H1 (cell line): ENCODE measurements around the gene ACAD9. TPM values are rescaled to one million over a fixed set of nuclear protein-coding genes. Genes with fewer than 3 reads are reported as not detected.
A peak's percentile ranks its signal among the peaks of the same experiment; 100 is the strongest.

ENCODE experiments used
- CTCF ChIA-PET: fragments of 300-600 bp; sonication (Branson Sonifier 250); formaldehyde crosslinking; loops from one replicate; lab custom pipeline; 2021; ENCODE audit not compliant: partially characterized antibody; lab: Charles Lee
- POLR2A ChIA-PET: fragments of 300-600 bp; sonication (Branson Sonifier 250); formaldehyde crosslinking; loops from one replicate; lab custom pipeline; 2021; ENCODE audit warnings: inconsistent platforms; ENCODE audit not compliant: partially characterized antibody; lab: Charles Lee
- DNase-seq, 2 experiments: peaks; one replicate each; pipeline versions ENCODE4 v3.0.0 to v3.0.0-alpha.2; 2010 to 2022; ENCODE audit warnings: low spot score in 2 of 2, low read depth in 1 of 2, mixed read lengths in 1 of 2
- FAIRE-seq: peaks from 2 replicates; lab custom pipeline; 2011; peaks lifted over from hg19 to GRCh38; lab: Jason Lieb, UNC
- H2AFZ ChIP-seq: 2 replicates; pipeline ENCODE4 v1.8.1; 2012; ENCODE audit warnings: low read length, inconsistent platforms
- H2AK5ac ChIP-seq: 2 replicates; pipeline ENCODE4 v1.6.1; 2013; ENCODE audit warnings: low read depth, low read length
- H2BK120ac ChIP-seq: replicated peaks from 2 replicates; pipeline ENCODE3; 2013; ENCODE audit warnings: low read depth, low read length, inconsistent platforms
- H2BK12ac ChIP-seq: 2 replicates; pipeline ENCODE4 v1.6.1; 2013; ENCODE audit warnings: low read depth, low read length
- H2BK15ac ChIP-seq: 2 replicates; pipeline ENCODE4 v1.6.1; 2013; ENCODE audit warnings: low read length
- H2BK20ac ChIP-seq: 2 replicates; pipeline ENCODE4 v1.6.1; 2013; ENCODE audit warnings: low read length
- H2BK5ac ChIP-seq: 2 replicates; pipeline ENCODE4 v1.6.1; 2013; ENCODE audit warnings: low read depth, low read length
- H3K14ac ChIP-seq: 2 replicates; pipeline ENCODE4 v1.6.1; 2013; ENCODE audit warnings: inconsistent platforms; ENCODE audit not compliant: insufficient read length
- H3K18ac ChIP-seq: 2 replicates; pipeline ENCODE4 v1.6.1; 2013; ENCODE audit warnings: low read length; ENCODE audit errors: extremely low read depth
- H3K23ac ChIP-seq: 2 replicates; pipeline ENCODE4 v1.6.1; 2013; ENCODE audit warnings: inconsistent platforms; ENCODE audit not compliant: insufficient read length
- H3K23me2 ChIP-seq: 2 replicates; pipeline ENCODE4 v1.6.1; 2013; ENCODE audit warnings: low read depth, low read length
- H3K27ac ChIP-seq: 2 replicates; pipeline ENCODE4 v1.6.1; 2011; ENCODE audit warnings: low read depth, low read length, inconsistent platforms
- H3K27me3 ChIP-seq, 4 experiments: replicated peaks in 1 of 4; 1 replicate in 1 of 4; 2 replicates in 3 of 4; pipeline versions ENCODE4 v1.6.1 to v1.8.1; 2011 to 2013; ENCODE audit warnings: low read length in 3 of 4, mild to moderate bottlenecking in 3 of 4, inconsistent platforms in 2 of 4, mixed read lengths in 2 of 4, moderate library complexity in 1 of 4; ENCODE audit not compliant: control insufficient read depth in 3 of 4, insufficient read depth in 3 of 4; ENCODE audit errors: extremely low read depth in 1 of 4
- H3K36me3 ChIP-seq, 4 experiments: 2 replicates each; pipeline versions ENCODE4 v1.6.1 to v1.8.1; 2011 to 2013; ENCODE audit warnings: mild to moderate bottlenecking in 4 of 4, low read length in 3 of 4, moderate library complexity in 2 of 4, control low read depth in 1 of 4, inconsistent platforms in 1 of 4; ENCODE audit not compliant: insufficient read depth in 4 of 4, control insufficient read depth in 2 of 4
- H3K4ac ChIP-seq: replicated peaks from 2 replicates; pipeline ENCODE3; 2013; ENCODE audit warnings: low read length, low read depth, mixed read lengths, inconsistent platforms; ENCODE audit not compliant: insufficient read length
- H3K4me1 ChIP-seq, 4 experiments: replicated peaks in 1 of 4; 1 replicate in 1 of 4; 2 replicates in 3 of 4; pipeline versions ENCODE4 v1.6.1 to v1.8.1; 2011 to 2013; ENCODE audit warnings: low read length in 3 of 4, inconsistent platforms in 2 of 4, mixed read lengths in 1 of 4; ENCODE audit not compliant: insufficient read depth in 4 of 4, control insufficient read depth in 3 of 4
- H3K4me2 ChIP-seq, 2 experiments: 2 replicates each; pipeline versions ENCODE4 v1.6.1 to v1.8.1; 2011 to 2013; ENCODE audit warnings: low read depth in 2 of 2, low read length in 2 of 2, control low read depth in 1 of 2, inconsistent platforms in 1 of 2, mild to moderate bottlenecking in 1 of 2; ENCODE audit not compliant: insufficient read depth in 1 of 2
- H3K4me3 ChIP-seq, 4 experiments: fragments of 200-600, 300-600 bp in 1 of 4; sonication (generic), shearing (Covaris generic), sonication (Bioruptor Twin) in 1 of 4; 2 replicates each; pipeline versions ENCODE4 v1.5.1 to v1.8.1; 2011 to 2016; ENCODE audit warnings: low read length in 4 of 4, low read depth in 3 of 4, control low read depth in 2 of 4, inconsistent platforms in 2 of 4, mild to moderate bottlenecking in 2 of 4, mixed read lengths in 1 of 4, moderate library complexity in 1 of 4; ENCODE audit not compliant: insufficient read depth in 2 of 4; ENCODE audit errors: extremely low read depth in 1 of 4
- H3K56ac ChIP-seq: replicated peaks from 2 replicates; pipeline ENCODE3; 2013; ENCODE audit warnings: low read depth, mild to moderate bottlenecking, mixed read lengths, low read length, inconsistent platforms; ENCODE audit not compliant: insufficient read length
- H3K79me1 ChIP-seq: 2 replicates; pipeline ENCODE4 v1.6.1; 2013; ENCODE audit warnings: low read depth, low read length, control low read depth
- H3K79me2 ChIP-seq, 2 experiments: 2 replicates each; pipeline versions ENCODE4 v1.6.1 to v1.8.1; 2012 to 2013; ENCODE audit warnings: low read length in 2 of 2, mild to moderate bottlenecking in 2 of 2, inconsistent platforms in 1 of 2; ENCODE audit not compliant: insufficient read depth in 2 of 2, control insufficient read depth in 1 of 2
- H3K9ac ChIP-seq, 4 experiments: replicated peaks in 1 of 4; 1 replicate in 1 of 4; 2 replicates in 3 of 4; pipeline versions ENCODE4 v1.6.1 to v1.8.1; 2011 to 2013; ENCODE audit warnings: low read depth in 3 of 4, low read length in 3 of 4, control low read depth in 2 of 4, mild to moderate bottlenecking in 2 of 4, moderate library complexity in 2 of 4, inconsistent platforms in 1 of 4; ENCODE audit errors: extremely low read depth in 1 of 4
- H3K9me3 ChIP-seq, 2 experiments: 2 replicates each; pipeline versions ENCODE4 v1.6.1 to v1.8.1; 2012 to 2013; ENCODE audit warnings: mild to moderate bottlenecking in 2 of 2, moderate library complexity in 2 of 2, control low read depth in 1 of 2, inconsistent platforms in 1 of 2, low read depth in 1 of 2, low read length in 1 of 2, mixed read lengths in 1 of 2; ENCODE audit not compliant: insufficient read depth in 2 of 2
- H4K20me1 ChIP-seq, 2 experiments: replicated peaks in 1 of 2; 2 replicates each; pipeline versions ENCODE3 to v1.8.1; 2011 to 2013; ENCODE audit warnings: inconsistent platforms in 2 of 2, low read length in 2 of 2, mild to moderate bottlenecking in 1 of 2; ENCODE audit not compliant: insufficient read depth in 2 of 2, control insufficient read depth in 1 of 2
- H4K5ac ChIP-seq: 2 replicates; pipeline ENCODE4 v1.6.1; 2013; ENCODE audit warnings: low read length, low read depth, mixed read lengths, inconsistent platforms; ENCODE audit not compliant: insufficient read length
- H4K8ac ChIP-seq: 2 replicates; pipeline ENCODE4 v1.8.0; 2013; ENCODE audit warnings: mild to moderate bottlenecking, moderate library complexity, low read length, inconsistent platforms; ENCODE audit not compliant: insufficient read depth; ENCODE audit errors: extremely low read depth
- H4K91ac ChIP-seq: replicated peaks from 2 replicates; pipeline ENCODE3; 2013; ENCODE audit warnings: low read length, mixed read lengths, inconsistent platforms; ENCODE audit not compliant: insufficient read length
- CTCF ChIP-seq, 3 experiments: IDR thresholded peaks; 1 replicate in 2 of 3; 2 replicates in 1 of 3; pipeline versions ENCODE4 v1.5.1 to v1.6.1; 2011; ENCODE audit warnings: low read length in 3 of 3, mild to moderate bottlenecking in 3 of 3, inconsistent platforms in 2 of 3, low read depth in 1 of 3, moderate library complexity in 1 of 3; ENCODE audit not compliant: insufficient read depth in 1 of 3; ENCODE audit errors: control extremely low read depth in 1 of 3
- POU5F1 ChIP-seq: IDR thresholded peaks from 2 replicates; pipeline ENCODE4 v1.6.1; 2011; ENCODE audit warnings: low read depth, mild to moderate bottlenecking, low read length, moderate library complexity
- RAD21 ChIP-seq, 2 experiments: IDR thresholded peaks in 1 of 2; conservative IDR thresholded peaks in 1 of 2; 2 replicates each; pipeline ENCODE4 v1.6.1; 2011; ENCODE audit warnings: low read depth in 2 of 2, low read length in 2 of 2, improper control_type of control experiment in 1 of 2, inconsistent platforms in 1 of 2, mild to moderate bottlenecking in 1 of 2, moderate library complexity in 1 of 2
- TEAD4 ChIP-seq: IDR thresholded peaks from 2 replicates; pipeline ENCODE4 v1.6.1; 2012; ENCODE audit warnings: low read depth, low read length, inconsistent platforms, mixed read lengths
- WGBS, 2 experiments: shearing (Covaris generic) in 1 of 2; methylation state at CpG; one replicate each; pipeline versions ENCODE4 v1.1.6 to v1.1.7; 2013 to 2015; ENCODE audit warnings: low lambda C conversion rate in 2 of 2, mixed read lengths in 2 of 2, inconsistent platforms in 1 of 2, low coverage in 1 of 2, missing lambda C conversion rate in 1 of 2; ENCODE audit not compliant: insufficient replicate concordance in 2 of 2, insufficient coverage in 1 of 2, insufficient read length in 1 of 2; ENCODE audit errors: extremely low coverage in 1 of 2, missing lambda C conversion rate in 1 of 2; 5-methylcytosine and 5-hydroxymethylcytosine counted together
- polyA plus RNA-seq, 7 experiments: library from polyadenylated mRNA; depleted of rRNA in 3 of 7; stranded (reverse) in 5 of 7; unstranded in 2 of 7; fragments of >200 nt in 5 of 7; fragments of 200-250 nt in 2 of 7; gene quantifications; 1 replicate in 5 of 7; 2 replicates in 1 of 7; 4 replicates in 1 of 7; pipeline versions ENCODE4 v1.2.1 to v1.2.3, GENCODE V29; 2011 to 2013; ENCODE audit warnings: missing spikeins in 2 of 7, mixed read lengths in 2 of 7
- total RNA-seq: library from RNA; stranded (reverse); fragmentation: NEBNext Ultra II Directional; extraction: Animal tissue kit (Norgen Biotek cat#: 25700); gene quantifications from 2 replicates; pipeline ENCODE4 v1.2.1, GENCODE V29; 2021

The ACAD9 gene
- total and polyA plus RNA-seq, 2 of the 8 experiments (the other 6 are each of a cell fraction or from before 2014, with no cell fraction given): 27.5 to 28.9 TPM

GRCh38 chr3:128950223-128950938, 71.0 kb downstream of the ACAD9 start:
- TF ChIP-seq RAD21 (IDR thresholded peaks at IDR 0.05 in 1 of 2, conservative IDR thresholded peaks at IDR 0.05 in 1 of 2; ENCODE audit: low read depth in 2 of 2, low read length in 2 of 2) (peak; percentile 38 to 54), CTCF (IDR thresholded peaks at IDR 0.05; ENCODE audit: control extremely low read depth in 1 of 3, insufficient read depth in 1 of 3, low read depth in 1 of 3, low read length in 3 of 3) (peak in 2 of 3 experiments; percentile 23 to 28; a peak in 2 of 4 replicates), POU5F1 (no peak), TEAD4 (no peak)
- Histone ChIP-seq H3K14ac (no peak overlapping the region), H4K91ac (no peak overlapping the region), H3K79me1 (no peaks in the 10 kb centered on the region), H2BK12ac (no peak overlapping the region), H4K5ac (no peak overlapping the region), H3K56ac (no peak overlapping the region), H3K23me2 (no peaks in the 10 kb centered on the region), H2BK15ac (no peak overlapping the region), H4K8ac (no peak overlapping the region), H3K9me3 (peaks cover 5 to 10% of the 10 kb centered on the region in 2 experiments; a peak in 2 of 4 replicates), H3K9ac (no peak overlapping the region), H2AFZ (no peak overlapping the region), H3K18ac (no peak overlapping the region), H4K20me1 (no peaks in the 10 kb centered on the region), H3K4me1 (no peaks in the 10 kb centered on the region), H3K4ac (no peak overlapping the region), H3K4me3 (no peak overlapping the region), H3K23ac (no peak overlapping the region), H2BK5ac (no peak overlapping the region), H2AK5ac (no peak overlapping the region), H3K79me2 (no peaks in the 10 kb centered on the region), H3K4me2 (no peak overlapping the region), H3K27ac (no peak overlapping the region), H2BK20ac (no peak overlapping the region), H2BK120ac (no peak overlapping the region), H3K27me3 (no peaks in the 10 kb centered on the region), H3K36me3 (no peaks in the 10 kb centered on the region)
- DNase-seq (peak in 1 of 2 experiments; percentile 27), FAIRE-seq (no peak)
- ChIA-PET POLR2A (no interaction called here), CTCF (interaction anchor here (0.8 to 1.4 kb wide), 3 partner anchors 14 to 104 kb away, joined by 3 to 11 read pairs (median 3); no protein-coding TSS in a partner anchor)
- WGBS, 2 experiments: 76% methylated on average over 15 of the region's 15 CpGs; no CpG with 5 or more reads in 1 of the 2 experiments
